ENCODE data around the gene SLC35F3. TPM values are rescaled to one million over a fixed set of nuclear protein-coding genes. Genes with fewer than 3 reads are reported as not detected.

Gene SLC35F3
- total and polyA plus RNA-seq, 3 donors from 2014 or later, result 0.43 to 0.87 (median 0.47) TPM

- TF ChIP-seq CTCF (IDR thresholded peaks at IDR 0.05) (no peak), POLR2A (IDR thresholded peaks at IDR 0.05) (no peak)
- intact Hi-C loops (cut with DNase I; ENCODE audit: low total_unique reads), result no loop called here
- no peaks in the 10 kb centered on the region for H3K9me3 ChIP-seq
- H3K27ac ChIP-seq, result no peak overlapping the region
- no peak overlapping the region for H3K4me3 ChIP-seq
- no peaks in the 10 kb centered on the region for H3K27me3 ChIP-seq
- no peak for DNase-seq
- 74 to 81% methylated on average over 6 of the region's 6 CpGs for WGBS, 2 donors
- H3K4me1 ChIP-seq, result no peaks in the 10 kb centered on the region
- H3K36me3 ChIP-seq (ENCODE audit: low read depth, missing control alignments), result no peaks in the 10 kb centered on the region
Observed at GRCh38 chr1:234302354-234302962, 398.0 kb downstream of the SLC35F3 start.

DNA sequence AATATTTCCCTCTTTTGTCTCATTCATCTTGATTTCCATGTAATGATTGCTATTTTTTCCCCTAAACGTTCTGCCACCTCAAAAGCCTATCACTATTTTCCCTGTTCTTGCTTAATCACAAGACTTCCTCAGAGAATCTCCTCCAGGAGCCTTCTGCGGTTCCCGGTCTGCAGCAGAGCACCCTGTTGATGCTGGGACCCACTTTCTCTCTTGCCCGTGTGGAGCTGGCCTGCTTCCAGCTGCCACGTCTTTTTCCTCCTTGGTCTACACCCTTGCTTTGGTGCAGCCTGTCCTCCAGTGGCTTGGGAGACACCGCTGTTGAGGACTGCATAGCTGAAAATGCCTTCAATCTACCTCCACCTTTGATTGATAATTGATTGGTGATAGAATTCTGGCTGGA is 398.8 kb downstream of the SLC35F3 start:
- Histone ChIP-seq H3K27ac (no peak overlapping the region), H3K27me3 (no peaks in the 10 kb centered on the region), H3K4me1 (no peaks in the 10 kb centered on the region), H3K4me3 (no peak overlapping the region), H3K9me3 (no peaks in the 10 kb centered on the region), H3K36me3 (ENCODE audit: low read depth, missing control alignments) (no peaks in the 10 kb centered on the region)
- DNase-seq, result no peak
- intact Hi-C loops (cut with DNase I; ENCODE audit: low total_unique reads), result no loop called here
- WGBS, 2 donors, result 53 to 59% methylated on average over 6 of the region's 6 CpGs
- TF ChIP-seq CTCF (IDR thresholded peaks at IDR 0.05) (no peak), POLR2A (IDR thresholded peaks at IDR 0.05) (no peak)

DNA sequence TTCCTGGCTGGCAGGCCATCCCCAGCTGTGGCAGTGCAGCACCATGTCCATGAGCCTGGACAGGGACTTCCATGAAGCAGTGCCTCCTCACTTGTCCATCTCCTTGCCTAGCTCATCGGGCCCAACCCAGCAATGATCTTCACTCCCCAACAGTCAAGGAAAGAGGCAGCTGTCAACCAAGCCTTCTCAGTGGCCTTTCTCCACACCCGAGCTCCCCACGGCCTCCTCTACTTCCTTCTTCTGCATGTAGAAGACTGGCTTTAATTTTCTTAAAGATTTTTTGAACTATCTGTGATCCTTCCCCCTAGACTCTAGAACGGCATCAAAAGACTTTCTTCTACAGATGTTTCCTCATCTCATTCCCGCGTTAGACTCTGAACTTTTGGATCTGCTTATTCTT is 403.2 kb downstream of the SLC35F3 start:
- no peak overlapping the region for H3K27ac ChIP-seq
- no peaks in the 10 kb centered on the region for H3K27me3 ChIP-seq
- intact Hi-C loops (cut with DNase I; ENCODE audit: low total_unique reads), result no loop called here
- no peak for DNase-seq
- no peak overlapping the region for H3K4me3 ChIP-seq
- H3K9me3 ChIP-seq, result no peaks in the 10 kb centered on the region
- H3K4me1 ChIP-seq, result no peaks in the 10 kb centered on the region
- no peak for TF ChIP-seq POLR2A (IDR thresholded peaks at IDR 0.05)
- TF ChIP-seq CTCF (IDR thresholded peaks at IDR 0.05), result no peak
- 89 to 94% methylated on average over 6 of the region's 6 CpGs for WGBS, 2 donors
- H3K36me3 ChIP-seq (ENCODE audit: low read depth, missing control alignments), result no peaks in the 10 kb centered on the region

- 40 to 62% methylated on average over 4 of the region's 4 CpGs for WGBS, 2 donors
- TF ChIP-seq CTCF (IDR thresholded peaks at IDR 0.05), result no peak
- TF ChIP-seq POLR2A (IDR thresholded peaks at IDR 0.05), result no peak
- H3K27ac ChIP-seq, result no peak overlapping the region
Observed at GRCh38 chr1:234309243-234309597, 404.7 kb downstream of the SLC35F3 start.

More at GRCh38 chr1:234309243-234309597, 404.7 kb downstream of the SLC35F3 start:
- DNase-seq, result no peak
- no peaks in the 10 kb centered on the region for H3K4me1 ChIP-seq
- H3K4me3 ChIP-seq, result no peak overlapping the region
- no peaks in the 10 kb centered on the region for H3K36me3 ChIP-seq (ENCODE audit: low read depth, missing control alignments)
- H3K9me3 ChIP-seq, result no peaks in the 10 kb centered on the region
- no peaks in the 10 kb centered on the region for H3K27me3 ChIP-seq
- intact Hi-C loops (cut with DNase I; ENCODE audit: low total_unique reads), result no loop called here
